Panc1 (cell line): Measurements from ENCODE around the gene ITPRIPL2. TPM values are rescaled to one million over a fixed set of nuclear protein-coding genes. Genes with fewer than 3 reads are reported as not detected.

Experiments used
- ATAC-seq: fragments of 200-7000 bp; cut with Tn5 transposase; 2 replicates; pipeline ENCODE4 v1.9.1; 2020; ENCODE audit warnings: mild to moderate bottlenecking, moderate library complexity
- BruUV-seq: library from RNA; stranded (reverse); fragments of 400-500 nt; replicated peaks from 2 replicates; lab custom pipeline; 2021; lab: Mats Ljungman, UMichigan
- CTCF ChIA-PET: fragments of 300-600 bp; sonication (Branson Sonifier 250); formaldehyde crosslinking; loops from one replicate; lab custom pipeline; 2022; ENCODE audit warnings: antibody characterized with exemption; lab: Charles Lee
- POLR2A ChIA-PET: fragments of 300-600 bp; sonication (Branson Sonifier 250); formaldehyde crosslinking; loops from one replicate; lab custom pipeline; 2022; ENCODE audit warnings: antibody characterized with exemption; lab: Charles Lee
- DNase-seq: peaks from one replicate; pipeline ENCODE4 v3.0.0-alpha.2; 2010; ENCODE audit warnings: low read depth, low spot score
- H3K27ac ChIP-seq: 2 replicates; pipeline ENCODE4 v1.5.1; 2011; ENCODE audit warnings: mild to moderate bottlenecking, low read length, inconsistent platforms
- H3K27me3 ChIP-seq: fragments of 200-500 bp; sonication (Bioruptor generic); 2 replicates; pipeline ENCODE4 v1.6.0; 2014; ENCODE audit warnings: low read length, inconsistent platforms; ENCODE audit not compliant: control insufficient read depth, insufficient read depth
- H3K36me3 ChIP-seq: fragments of 200-500 bp; sonication (Bioruptor generic); 2 replicates; pipeline ENCODE4 v1.5.1; 2014; ENCODE audit warnings: inconsistent platforms, mild to moderate bottlenecking, low read length, moderate library complexity; ENCODE audit not compliant: control insufficient read depth, insufficient read depth
- H3K4me1 ChIP-seq: 2 replicates; pipeline ENCODE4 v1.5.1; 2011; ENCODE audit warnings: inconsistent platforms, mild to moderate bottlenecking, low read length, moderate library complexity; ENCODE audit not compliant: control insufficient read depth, insufficient read depth
- H3K4me3 ChIP-seq, 2 experiments: 2 replicates each; pipeline ENCODE4 v1.5.1; 2011 to 2012; ENCODE audit warnings: low read depth in 2 of 2, low read length in 2 of 2, mild to moderate bottlenecking in 2 of 2, inconsistent platforms in 1 of 2, moderate library complexity in 1 of 2
- H3K9me3 ChIP-seq: fragments of 200-500 bp; sonication (Bioruptor generic); 2 replicates; pipeline ENCODE4 v1.5.1; 2014; ENCODE audit warnings: low read depth, mild to moderate bottlenecking, inconsistent platforms, low read length, moderate library complexity; ENCODE audit not compliant: control insufficient read depth, insufficient read depth
- POLR2AphosphoS5 ChIP-seq: IDR thresholded peaks from 2 replicates; pipeline ENCODE4 v1.6.1; 2012; ENCODE audit warnings: mild to moderate bottlenecking, low read depth, low read length, moderate library complexity
- SIN3A ChIP-seq: IDR thresholded peaks from 2 replicates; pipeline ENCODE4 v1.6.1; 2012; ENCODE audit warnings: low read depth, mild to moderate bottlenecking, low read length, moderate library complexity, borderline replicate concordance; ENCODE audit not compliant: insufficient read depth
- TCF7L2 ChIP-seq: IDR thresholded peaks from 2 replicates; pipeline ENCODE4 v1.6.1; 2011; ENCODE audit warnings: mild to moderate bottlenecking, low read depth, low read length, inconsistent platforms
- in situ Hi-C: cut with HindIII; loops from 2 replicates; pipeline ENCODE4 v1.10.0; 2016; ENCODE audit warnings: low sequenced_read_pairs, low pct_unique_long_range_greater_than_20kb
- intact Hi-C: fragments of 100-400 bp; cut with micrococcal nuclease; formaldehyde crosslinking; loops from one replicate; pipeline ENCODE4 v1.10.0; 2022; ENCODE audit not compliant: unreplicated experiment
- total RNA-seq: library from RNA; stranded (reverse); gene quantifications from one replicate; pipeline ENCODE4 v1.2.1, GENCODE V29; 2021; ENCODE audit not compliant: unreplicated experiment
- TF ChIP-seq, protein P1 (sequence below), 2 experiments: IDR thresholded peaks; 2 replicates each; pipeline ENCODE4 v1.6.1; 2011 to 2012; ENCODE audit warnings: low read depth in 2 of 2, control low read depth in 1 of 2, low read length in 1 of 2, mild to moderate bottlenecking in 1 of 2, moderate library complexity in 1 of 2; ENCODE audit not compliant: insufficient read depth in 1 of 2
- TF ChIP-seq, protein P2 (sequence below): fragments of 450-650 bp; IDR thresholded peaks from 2 replicates; pipeline ENCODE4 v1.5.1; 2017; ENCODE audit warnings: mild to moderate bottlenecking

ITPRIPL2 gene
- total RNA-seq, 1 experiment from 2014 or later = 83.2 TPM

DNA sequence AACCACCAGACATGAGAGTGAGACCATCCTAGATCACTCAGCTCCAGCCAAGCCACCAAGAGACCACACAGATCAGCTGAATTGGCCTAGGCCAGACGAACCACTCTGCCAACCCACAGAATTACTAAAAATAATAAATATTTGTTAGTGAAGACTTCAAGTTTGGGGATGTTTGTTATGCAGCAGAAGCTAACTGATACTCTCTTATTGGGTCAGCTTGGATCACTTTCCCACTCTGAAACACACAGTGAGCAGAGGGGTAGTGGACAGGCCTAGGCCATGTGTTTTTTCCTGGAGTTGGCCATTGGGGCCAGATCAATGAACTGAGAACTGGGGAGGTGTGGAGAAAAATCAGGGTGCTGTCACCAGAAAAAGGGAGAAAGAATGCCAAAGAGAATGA lies 15.6 kb upstream of the ITPRIPL2 start:
- no peak overlapping the region for H3K27ac ChIP-seq
- ChIA-PET POLR2A (no interaction called here), CTCF (no interaction called here)
- TF ChIP-seq, protein P1, sequence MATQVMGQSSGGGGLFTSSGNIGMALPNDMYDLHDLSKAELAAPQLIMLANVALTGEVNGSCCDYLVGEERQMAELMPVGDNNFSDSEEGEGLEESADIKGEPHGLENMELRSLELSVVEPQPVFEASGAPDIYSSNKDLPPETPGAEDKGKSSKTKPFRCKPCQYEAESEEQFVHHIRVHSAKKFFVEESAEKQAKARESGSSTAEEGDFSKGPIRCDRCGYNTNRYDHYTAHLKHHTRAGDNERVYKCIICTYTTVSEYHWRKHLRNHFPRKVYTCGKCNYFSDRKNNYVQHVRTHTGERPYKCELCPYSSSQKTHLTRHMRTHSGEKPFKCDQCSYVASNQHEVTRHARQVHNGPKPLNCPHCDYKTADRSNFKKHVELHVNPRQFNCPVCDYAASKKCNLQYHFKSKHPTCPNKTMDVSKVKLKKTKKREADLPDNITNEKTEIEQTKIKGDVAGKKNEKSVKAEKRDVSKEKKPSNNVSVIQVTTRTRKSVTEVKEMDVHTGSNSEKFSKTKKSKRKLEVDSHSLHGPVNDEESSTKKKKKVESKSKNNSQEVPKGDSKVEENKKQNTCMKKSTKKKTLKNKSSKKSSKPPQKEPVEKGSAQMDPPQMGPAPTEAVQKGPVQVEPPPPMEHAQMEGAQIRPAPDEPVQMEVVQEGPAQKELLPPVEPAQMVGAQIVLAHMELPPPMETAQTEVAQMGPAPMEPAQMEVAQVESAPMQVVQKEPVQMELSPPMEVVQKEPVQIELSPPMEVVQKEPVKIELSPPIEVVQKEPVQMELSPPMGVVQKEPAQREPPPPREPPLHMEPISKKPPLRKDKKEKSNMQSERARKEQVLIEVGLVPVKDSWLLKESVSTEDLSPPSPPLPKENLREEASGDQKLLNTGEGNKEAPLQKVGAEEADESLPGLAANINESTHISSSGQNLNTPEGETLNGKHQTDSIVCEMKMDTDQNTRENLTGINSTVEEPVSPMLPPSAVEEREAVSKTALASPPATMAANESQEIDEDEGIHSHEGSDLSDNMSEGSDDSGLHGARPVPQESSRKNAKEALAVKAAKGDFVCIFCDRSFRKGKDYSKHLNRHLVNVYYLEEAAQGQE (IDR thresholded peaks at IDR 0.05; ENCODE audit: insufficient read depth in 1 of 2, low read depth in 2 of 2, low read length in 1 of 2) = no peak
- no peak for TF ChIP-seq TCF7L2
- no peak overlapping the region for H3K4me3 ChIP-seq
- in situ Hi-C loops = no loop called here
- no peaks in the 10 kb centered on the region for H3K27me3 ChIP-seq
- peaks cover 7% of the 10 kb centered on the region; the same call in 1 of the 2 replicates for H3K9me3 ChIP-seq
- BruUV-seq = no TSS peak
- no peak for ATAC-seq
- H3K4me1 ChIP-seq = peaks cover 17% of the 10 kb centered on the region
- H3K36me3 ChIP-seq = no peaks in the 10 kb centered on the region
- DNase-seq = no peak
- intact Hi-C loops = no loop called here

DNA sequence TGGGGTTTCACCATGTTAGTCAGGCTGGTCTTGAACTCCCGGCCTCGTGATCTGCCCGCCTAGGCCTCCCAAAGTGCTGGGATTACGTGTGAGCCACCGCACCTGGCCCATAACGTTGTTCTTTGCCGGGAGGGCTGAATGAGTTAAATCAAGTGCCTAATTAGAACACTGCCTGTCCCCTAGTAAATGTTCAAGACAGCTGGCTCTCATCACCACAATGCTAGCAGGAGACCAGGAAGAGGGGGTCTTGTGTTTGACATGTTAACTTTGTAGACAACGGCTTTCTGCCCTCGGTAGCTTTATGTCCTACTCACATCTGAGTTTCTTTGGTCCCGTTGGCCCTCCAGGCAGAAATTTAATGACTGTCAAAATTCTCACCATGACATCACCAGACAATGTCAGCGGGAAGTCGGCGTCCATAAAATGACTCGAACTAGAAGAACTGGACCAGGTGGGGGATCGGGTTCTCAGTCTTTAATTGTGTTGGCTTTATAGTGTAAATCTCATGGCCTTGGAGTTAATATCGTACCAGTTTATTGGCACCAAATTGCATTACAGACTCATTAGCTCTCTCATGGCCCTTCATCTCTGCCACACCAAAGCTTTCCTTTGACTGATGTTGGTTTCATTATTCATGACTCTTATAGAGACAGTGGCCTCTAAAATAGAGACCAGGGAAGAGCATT lies 11.4 kb upstream of the ITPRIPL2 start:
- Histone ChIP-seq H3K4me3 (no peak overlapping the region), H3K36me3 (no peaks in the 10 kb centered on the region), H3K4me1 (0 out of 2 replicates have a peak, but pooled peaks cover under 1% of the 10 kb centered on the region), H3K27ac (no peak overlapping the region), H3K9me3 (peaks cover 7% of the 10 kb centered on the region; the same call in 1 of the 2 replicates), H3K27me3 (no peaks in the 10 kb centered on the region)
- TF ChIP-seq, protein P2, sequence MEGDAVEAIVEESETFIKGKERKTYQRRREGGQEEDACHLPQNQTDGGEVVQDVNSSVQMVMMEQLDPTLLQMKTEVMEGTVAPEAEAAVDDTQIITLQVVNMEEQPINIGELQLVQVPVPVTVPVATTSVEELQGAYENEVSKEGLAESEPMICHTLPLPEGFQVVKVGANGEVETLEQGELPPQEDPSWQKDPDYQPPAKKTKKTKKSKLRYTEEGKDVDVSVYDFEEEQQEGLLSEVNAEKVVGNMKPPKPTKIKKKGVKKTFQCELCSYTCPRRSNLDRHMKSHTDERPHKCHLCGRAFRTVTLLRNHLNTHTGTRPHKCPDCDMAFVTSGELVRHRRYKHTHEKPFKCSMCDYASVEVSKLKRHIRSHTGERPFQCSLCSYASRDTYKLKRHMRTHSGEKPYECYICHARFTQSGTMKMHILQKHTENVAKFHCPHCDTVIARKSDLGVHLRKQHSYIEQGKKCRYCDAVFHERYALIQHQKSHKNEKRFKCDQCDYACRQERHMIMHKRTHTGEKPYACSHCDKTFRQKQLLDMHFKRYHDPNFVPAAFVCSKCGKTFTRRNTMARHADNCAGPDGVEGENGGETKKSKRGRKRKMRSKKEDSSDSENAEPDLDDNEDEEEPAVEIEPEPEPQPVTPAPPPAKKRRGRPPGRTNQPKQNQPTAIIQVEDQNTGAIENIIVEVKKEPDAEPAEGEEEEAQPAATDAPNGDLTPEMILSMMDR = no peak
- TF ChIP-seq POLR2AphosphoS5 (no peak), TCF7L2 (no peak), SIN3A (no peak)
- TF ChIP-seq, protein P1 (IDR thresholded peaks at IDR 0.05; ENCODE audit: insufficient read depth in 1 of 2, low read depth in 2 of 2, low read length in 1 of 2) = no peak
- DNase-seq (no peak), ATAC-seq (no peak)
- CTCF ChIA-PET = interaction anchor here (0.7 kb wide), 1 partner anchor 30 kb away, joined by 3 read pairs; no protein-coding TSS in a partner anchor
- in situ Hi-C loops (no loop called here), intact Hi-C loops (no loop called here)
- POLR2A ChIA-PET = no interaction called here
- BruUV-seq = no TSS peak
